H1 (cell line): ENCODE data around the gene PDE9A. TPM values are rescaled to one million over a fixed set of nuclear protein-coding genes. Genes with fewer than 3 reads are reported as not detected.
A peak's percentile ranks its signal among the peaks of the same experiment; 100 is the strongest.

ENCODE experiments used
- CTCF ChIA-PET: fragments of 300-600 bp; sonication (Branson Sonifier 250); formaldehyde crosslinking; loops from one replicate; lab custom pipeline; 2021; ENCODE audit not compliant: partially characterized antibody; lab: Charles Lee
- POLR2A ChIA-PET: fragments of 300-600 bp; sonication (Branson Sonifier 250); formaldehyde crosslinking; loops from one replicate; lab custom pipeline; 2021; ENCODE audit warnings: inconsistent platforms; ENCODE audit not compliant: partially characterized antibody; lab: Charles Lee
- DNase-seq, 2 experiments: peaks; one replicate each; pipeline versions ENCODE4 v3.0.0 to v3.0.0-alpha.2; 2010 to 2022; ENCODE audit warnings: low spot score in 2 of 2, low read depth in 1 of 2, mixed read lengths in 1 of 2
- FAIRE-seq: peaks from 2 replicates; lab custom pipeline; 2011; peaks lifted over from hg19 to GRCh38; lab: Jason Lieb, UNC
- H2AFZ ChIP-seq: 2 replicates; pipeline ENCODE4 v1.8.1; 2012; ENCODE audit warnings: low read length, inconsistent platforms
- H2AK5ac ChIP-seq: 2 replicates; pipeline ENCODE4 v1.6.1; 2013; ENCODE audit warnings: low read depth, low read length
- H2BK120ac ChIP-seq: replicated peaks from 2 replicates; pipeline ENCODE3; 2013; ENCODE audit warnings: low read depth, low read length, inconsistent platforms
- H2BK12ac ChIP-seq: 2 replicates; pipeline ENCODE4 v1.6.1; 2013; ENCODE audit warnings: low read depth, low read length
- H2BK15ac ChIP-seq: 2 replicates; pipeline ENCODE4 v1.6.1; 2013; ENCODE audit warnings: low read length
- H2BK20ac ChIP-seq: 2 replicates; pipeline ENCODE4 v1.6.1; 2013; ENCODE audit warnings: low read length
- H2BK5ac ChIP-seq: 2 replicates; pipeline ENCODE4 v1.6.1; 2013; ENCODE audit warnings: low read depth, low read length
- H3K14ac ChIP-seq: 2 replicates; pipeline ENCODE4 v1.6.1; 2013; ENCODE audit warnings: inconsistent platforms; ENCODE audit not compliant: insufficient read length
- H3K18ac ChIP-seq: 2 replicates; pipeline ENCODE4 v1.6.1; 2013; ENCODE audit warnings: low read length; ENCODE audit errors: extremely low read depth
- H3K23ac ChIP-seq: 2 replicates; pipeline ENCODE4 v1.6.1; 2013; ENCODE audit warnings: inconsistent platforms; ENCODE audit not compliant: insufficient read length
- H3K23me2 ChIP-seq: 2 replicates; pipeline ENCODE4 v1.6.1; 2013; ENCODE audit warnings: low read depth, low read length
- H3K27ac ChIP-seq: 2 replicates; pipeline ENCODE4 v1.6.1; 2011; ENCODE audit warnings: low read depth, low read length, inconsistent platforms
- H3K27me3 ChIP-seq, 4 experiments: replicated peaks in 1 of 4; 1 replicate in 1 of 4; 2 replicates in 3 of 4; pipeline versions ENCODE4 v1.6.1 to v1.8.1; 2011 to 2013; ENCODE audit warnings: low read length in 3 of 4, mild to moderate bottlenecking in 3 of 4, inconsistent platforms in 2 of 4, mixed read lengths in 2 of 4, moderate library complexity in 1 of 4; ENCODE audit not compliant: control insufficient read depth in 3 of 4, insufficient read depth in 3 of 4; ENCODE audit errors: extremely low read depth in 1 of 4
- H3K36me3 ChIP-seq, 4 experiments: 2 replicates each; pipeline versions ENCODE4 v1.6.1 to v1.8.1; 2011 to 2013; ENCODE audit warnings: mild to moderate bottlenecking in 4 of 4, low read length in 3 of 4, moderate library complexity in 2 of 4, control low read depth in 1 of 4, inconsistent platforms in 1 of 4; ENCODE audit not compliant: insufficient read depth in 4 of 4, control insufficient read depth in 2 of 4
- H3K4ac ChIP-seq: replicated peaks from 2 replicates; pipeline ENCODE3; 2013; ENCODE audit warnings: low read length, low read depth, mixed read lengths, inconsistent platforms; ENCODE audit not compliant: insufficient read length
- H3K4me1 ChIP-seq, 4 experiments: replicated peaks in 1 of 4; 1 replicate in 1 of 4; 2 replicates in 3 of 4; pipeline versions ENCODE4 v1.6.1 to v1.8.1; 2011 to 2013; ENCODE audit warnings: low read length in 3 of 4, inconsistent platforms in 2 of 4, mixed read lengths in 1 of 4; ENCODE audit not compliant: insufficient read depth in 4 of 4, control insufficient read depth in 3 of 4
- H3K4me2 ChIP-seq, 2 experiments: 2 replicates each; pipeline versions ENCODE4 v1.6.1 to v1.8.1; 2011 to 2013; ENCODE audit warnings: low read depth in 2 of 2, low read length in 2 of 2, control low read depth in 1 of 2, inconsistent platforms in 1 of 2, mild to moderate bottlenecking in 1 of 2; ENCODE audit not compliant: insufficient read depth in 1 of 2
- H3K4me3 ChIP-seq, 4 experiments: fragments of 200-600, 300-600 bp in 1 of 4; sonication (generic), shearing (Covaris generic), sonication (Bioruptor Twin) in 1 of 4; 2 replicates each; pipeline versions ENCODE4 v1.5.1 to v1.8.1; 2011 to 2016; ENCODE audit warnings: low read length in 4 of 4, low read depth in 3 of 4, control low read depth in 2 of 4, inconsistent platforms in 2 of 4, mild to moderate bottlenecking in 2 of 4, mixed read lengths in 1 of 4, moderate library complexity in 1 of 4; ENCODE audit not compliant: insufficient read depth in 2 of 4; ENCODE audit errors: extremely low read depth in 1 of 4
- H3K56ac ChIP-seq: replicated peaks from 2 replicates; pipeline ENCODE3; 2013; ENCODE audit warnings: low read depth, mild to moderate bottlenecking, mixed read lengths, low read length, inconsistent platforms; ENCODE audit not compliant: insufficient read length
- H3K79me1 ChIP-seq: 2 replicates; pipeline ENCODE4 v1.6.1; 2013; ENCODE audit warnings: low read depth, low read length, control low read depth
- H3K79me2 ChIP-seq, 2 experiments: 2 replicates each; pipeline versions ENCODE4 v1.6.1 to v1.8.1; 2012 to 2013; ENCODE audit warnings: low read length in 2 of 2, mild to moderate bottlenecking in 2 of 2, inconsistent platforms in 1 of 2; ENCODE audit not compliant: insufficient read depth in 2 of 2, control insufficient read depth in 1 of 2
- H3K9ac ChIP-seq, 4 experiments: replicated peaks in 1 of 4; 1 replicate in 1 of 4; 2 replicates in 3 of 4; pipeline versions ENCODE4 v1.6.1 to v1.8.1; 2011 to 2013; ENCODE audit warnings: low read depth in 3 of 4, low read length in 3 of 4, control low read depth in 2 of 4, mild to moderate bottlenecking in 2 of 4, moderate library complexity in 2 of 4, inconsistent platforms in 1 of 4; ENCODE audit errors: extremely low read depth in 1 of 4
- H3K9me3 ChIP-seq, 2 experiments: 2 replicates each; pipeline versions ENCODE4 v1.6.1 to v1.8.1; 2012 to 2013; ENCODE audit warnings: mild to moderate bottlenecking in 2 of 2, moderate library complexity in 2 of 2, control low read depth in 1 of 2, inconsistent platforms in 1 of 2, low read depth in 1 of 2, low read length in 1 of 2, mixed read lengths in 1 of 2; ENCODE audit not compliant: insufficient read depth in 2 of 2
- H4K20me1 ChIP-seq, 2 experiments: replicated peaks in 1 of 2; 2 replicates each; pipeline versions ENCODE3 to v1.8.1; 2011 to 2013; ENCODE audit warnings: inconsistent platforms in 2 of 2, low read length in 2 of 2, mild to moderate bottlenecking in 1 of 2; ENCODE audit not compliant: insufficient read depth in 2 of 2, control insufficient read depth in 1 of 2
- H4K5ac ChIP-seq: 2 replicates; pipeline ENCODE4 v1.6.1; 2013; ENCODE audit warnings: low read length, low read depth, mixed read lengths, inconsistent platforms; ENCODE audit not compliant: insufficient read length
- H4K8ac ChIP-seq: 2 replicates; pipeline ENCODE4 v1.8.0; 2013; ENCODE audit warnings: mild to moderate bottlenecking, moderate library complexity, low read length, inconsistent platforms; ENCODE audit not compliant: insufficient read depth; ENCODE audit errors: extremely low read depth
- H4K91ac ChIP-seq: replicated peaks from 2 replicates; pipeline ENCODE3; 2013; ENCODE audit warnings: low read length, mixed read lengths, inconsistent platforms; ENCODE audit not compliant: insufficient read length
- ATF2 ChIP-seq: IDR thresholded peaks from 2 replicates; pipeline ENCODE4 v1.6.1; 2012; ENCODE audit warnings: low read length, inconsistent platforms
- BCL11A ChIP-seq, 2 experiments: IDR thresholded peaks; one replicate each; pipeline ENCODE4 v1.6.1; 2011; ENCODE audit warnings: low read depth in 2 of 2, low read length in 2 of 2, mild to moderate bottlenecking in 2 of 2
- CEBPB ChIP-seq: IDR thresholded peaks from 2 replicates; pipeline ENCODE4 v1.6.1; 2012; ENCODE audit warnings: low read depth, low read length
- CHD1 ChIP-seq: IDR thresholded peaks from 2 replicates; pipeline ENCODE4 v1.6.1; 2012; ENCODE audit warnings: low read depth, low read length, improper control_type of control experiment
- E2F6 ChIP-seq: IDR thresholded peaks from 2 replicates; pipeline ENCODE4 v1.6.1; 2012; ENCODE audit warnings: inconsistent platforms
- EP300 ChIP-seq, 2 experiments: IDR thresholded peaks; 1 replicate in 1 of 2; 2 replicates in 1 of 2; pipeline ENCODE4 v1.6.1; 2011 to 2012; ENCODE audit warnings: low read depth in 2 of 2, low read length in 2 of 2, mild to moderate bottlenecking in 2 of 2, borderline replicate concordance in 1 of 2, inconsistent platforms in 1 of 2, moderate library complexity in 1 of 2
- KDM1A ChIP-seq: fragments of 200-600, 300-600 bp; sonication (generic); IDR thresholded peaks from 2 replicates; pipeline ENCODE4 v1.7.1; 2016; ENCODE audit warnings: mild to moderate bottlenecking, low read length, borderline replicate concordance
- POLR2A ChIP-seq, 2 experiments: IDR thresholded peaks; 1 replicate in 1 of 2; 2 replicates in 1 of 2; pipeline ENCODE4 v1.6.1; 2011; ENCODE audit warnings: low read depth in 2 of 2, low read length in 2 of 2, mild to moderate bottlenecking in 2 of 2; ENCODE audit errors: control extremely low read depth in 1 of 2
- SP1 ChIP-seq: IDR thresholded peaks from 2 replicates; pipeline ENCODE4 v1.6.1; 2011; ENCODE audit warnings: low read depth, low read length
- YY1 ChIP-seq: IDR thresholded peaks from 2 replicates; pipeline ENCODE4 v1.6.1; 2011; ENCODE audit warnings: low read depth, mild to moderate bottlenecking, low read length
- ZNF274 ChIP-seq: IDR thresholded peaks from 2 replicates; pipeline ENCODE4 v1.7.0; 2012; ENCODE audit warnings: low read length, borderline replicate concordance; ENCODE audit errors: extremely low read depth
- WGBS, 2 experiments: shearing (Covaris generic) in 1 of 2; methylation state at CpG; one replicate each; pipeline versions ENCODE4 v1.1.6 to v1.1.7; 2013 to 2015; ENCODE audit warnings: low lambda C conversion rate in 2 of 2, mixed read lengths in 2 of 2, inconsistent platforms in 1 of 2, low coverage in 1 of 2, missing lambda C conversion rate in 1 of 2; ENCODE audit not compliant: insufficient replicate concordance in 2 of 2, insufficient coverage in 1 of 2, insufficient read length in 1 of 2; ENCODE audit errors: extremely low coverage in 1 of 2, missing lambda C conversion rate in 1 of 2; 5-methylcytosine and 5-hydroxymethylcytosine counted together
- polyA plus RNA-seq, 7 experiments: library from polyadenylated mRNA; depleted of rRNA in 3 of 7; stranded (reverse) in 5 of 7; unstranded in 2 of 7; fragments of >200 nt in 5 of 7; fragments of 200-250 nt in 2 of 7; gene quantifications; 1 replicate in 5 of 7; 2 replicates in 1 of 7; 4 replicates in 1 of 7; pipeline versions ENCODE4 v1.2.1 to v1.2.3, GENCODE V29; 2011 to 2013; ENCODE audit warnings: missing spikeins in 2 of 7, mixed read lengths in 2 of 7
- total RNA-seq: library from RNA; stranded (reverse); fragmentation: NEBNext Ultra II Directional; extraction: Animal tissue kit (Norgen Biotek cat#: 25700); gene quantifications from 2 replicates; pipeline ENCODE4 v1.2.1, GENCODE V29; 2021

Gene PDE9A
- total and polyA plus RNA-seq, 2 of the 8 experiments (the other 6 are each of a cell fraction or from before 2014, with no cell fraction given): 39.2 to 45.9 TPM

- H3K36me3 ChIP-seq: no peaks in the 10 kb centered on the region; a peak in 1 of 8 replicates
- peaks cover 0 to 2% (median 0%) of the 10 kb centered on the region in 4 experiments; a peak in 2 of 7 replicates for H3K27me3 ChIP-seq
- H2AFZ ChIP-seq: no peak overlapping the region
- no peak for FAIRE-seq
- H3K9me3 ChIP-seq: no peaks in the 10 kb centered on the region
- H3K9ac ChIP-seq: no peak overlapping the region
- H2AK5ac ChIP-seq: peak overlapping the region; percentile 96
- CTCF ChIA-PET: interaction anchor here (1.5 to 1.9 kb wide), 2 partner anchors 33 to 39 kb away, joined by 3 to 5 read pairs; no protein-coding TSS in a partner anchor
- peaks cover 11% of the 10 kb centered on the region; the same call in 1 of the 2 replicates for H3K23me2 ChIP-seq
- H4K5ac ChIP-seq: no peak overlapping the region
- no peak overlapping the region for H3K23ac ChIP-seq
- H3K79me1 ChIP-seq: no peaks in the 10 kb centered on the region
- no peak for DNase-seq
- no peak overlapping the region for H3K18ac ChIP-seq
- no peaks in the 10 kb centered on the region for H3K79me2 ChIP-seq
- H2BK12ac ChIP-seq: peak overlapping the region; percentile 65; the same call in 1 of the 2 replicates
- no peak overlapping the region for H3K4me3 ChIP-seq
- no peak overlapping the region for H2BK120ac ChIP-seq
- no peaks in the 10 kb centered on the region for H3K4me1 ChIP-seq
- no peak overlapping the region for H2BK15ac ChIP-seq
- H3K14ac ChIP-seq: no peak overlapping the region
- TF ChIP-seq CEBPB (no peak), E2F6 (no peak), POLR2A (IDR thresholded peaks at IDR 0.05; ENCODE audit: control extremely low read depth in 1 of 2, low read depth in 2 of 2, low read length in 2 of 2) (no peak), KDM1A (no peak), ATF2 (no peak), YY1 (no peak), EP300 (IDR thresholded peaks at IDR 0.05; ENCODE audit: borderline replicate concordance in 1 of 2, low read depth in 2 of 2, low read length in 2 of 2) (no peak), ZNF274 (no peak), BCL11A (IDR thresholded peaks at IDR 0.05; ENCODE audit: low read depth in 2 of 2, low read length in 2 of 2) (no peak), CHD1 (no peak), SP1 (no peak)
- TF ChIP-seq, all 59 proteins: peak for 0
- peaks cover 0 to 7% of the 10 kb centered on the region in 2 experiments for H4K20me1 ChIP-seq
- no peak overlapping the region for H3K4me2 ChIP-seq
- peak overlapping the region; percentile 93 for H4K91ac ChIP-seq
- H3K4ac ChIP-seq: peak overlapping the region; percentile 66
- peak overlapping the region; percentile 82 for H3K56ac ChIP-seq
- H3K27ac ChIP-seq: no peak overlapping the region
- POLR2A ChIA-PET: no interaction called here
- no peak overlapping the region for H2BK20ac ChIP-seq
- no peak overlapping the region for H4K8ac ChIP-seq
- no peak overlapping the region for H2BK5ac ChIP-seq
- 57% methylated on average over 3 of the region's 3 CpGs; no CpG with 5 or more reads in 1 of the 2 experiments for WGBS, 2 experiments
Observed at GRCh38 chr21:42615924-42616323, 37.5 kb upstream of the PDE9A start.
